H9 (cell line): ENCODE measurements around the gene LEMD3. TPM values are rescaled to one million over a fixed set of nuclear protein-coding genes. Genes with fewer than 3 reads are reported as not detected.

Source experiments
- DNase-seq: peaks from one replicate; pipeline ENCODE4 v3.0.0-alpha.2; 2017
- H2AFZ ChIP-seq: one replicate; pipeline ENCODE4 v1.6.1; 2013; ENCODE audit warnings: mild to moderate bottlenecking, low read length, control low read depth, moderate library complexity
- H2AK5ac ChIP-seq: 2 replicates; pipeline ENCODE4 v1.6.1; 2013; ENCODE audit warnings: low read length, control low read depth, mixed read lengths; ENCODE audit not compliant: insufficient read length
- H2BK120ac ChIP-seq: one replicate; pipeline ENCODE4 v1.6.1; 2013; ENCODE audit warnings: low read depth, mild to moderate bottlenecking, low read length, control low read depth, inconsistent platforms; ENCODE audit not compliant: poor library complexity, severe bottlenecking
- H2BK12ac ChIP-seq: 2 replicates; pipeline ENCODE4 v1.6.1; 2013; ENCODE audit warnings: low read length, control low read depth, mixed read lengths, low read depth; ENCODE audit not compliant: insufficient read length
- H2BK15ac ChIP-seq: 2 replicates; pipeline ENCODE4 v1.6.1; 2013; ENCODE audit warnings: low read depth, low read length, control low read depth
- H2BK20ac ChIP-seq: one replicate; pipeline ENCODE4 v1.6.1; 2013; ENCODE audit warnings: low read depth, mild to moderate bottlenecking, low read length, control low read depth, inconsistent platforms; ENCODE audit not compliant: poor library complexity, severe bottlenecking
- H2BK5ac ChIP-seq: 2 replicates; pipeline ENCODE4 v1.6.1; 2013; ENCODE audit warnings: low read length, control low read depth, mixed read lengths; ENCODE audit not compliant: insufficient read length
- H3K14ac ChIP-seq: 2 replicates; pipeline ENCODE4 v1.6.1; 2013; ENCODE audit warnings: low read length, control low read depth; ENCODE audit not compliant: insufficient read depth
- H3K18ac ChIP-seq: 2 replicates; pipeline ENCODE4 v1.6.1; 2013; ENCODE audit warnings: low read depth, mild to moderate bottlenecking, mixed read lengths, low read length, control low read depth; ENCODE audit not compliant: insufficient read length
- H3K23ac ChIP-seq: 2 replicates; pipeline ENCODE4 v1.6.1; 2013; ENCODE audit warnings: low read length, control low read depth, mixed read lengths, low read depth; ENCODE audit not compliant: insufficient read length
- H3K23me2 ChIP-seq: 2 replicates; pipeline ENCODE4 v1.6.1; 2013; ENCODE audit warnings: low read depth, mild to moderate bottlenecking, mixed read lengths, low read length, control low read depth; ENCODE audit not compliant: insufficient read length, poor library complexity, severe bottlenecking
- H3K27ac ChIP-seq: 2 replicates; pipeline ENCODE4 v1.5.1; 2013; ENCODE audit warnings: low read length, control low read depth, mixed read lengths, low read depth; ENCODE audit not compliant: insufficient read length
- H3K27me3 ChIP-seq: 2 replicates; pipeline ENCODE4 v1.6.1; 2013; ENCODE audit warnings: low read length, control low read depth, inconsistent platforms; ENCODE audit not compliant: insufficient read depth
- H3K4ac ChIP-seq: 2 replicates; pipeline ENCODE4 v1.6.1; 2013; ENCODE audit warnings: low read depth, mild to moderate bottlenecking, control low read depth, inconsistent platforms, low read length, moderate library complexity
- H3K4me1 ChIP-seq: 2 replicates; pipeline ENCODE4 v1.6.1; 2013; ENCODE audit warnings: low read length, control low read depth, inconsistent platforms; ENCODE audit not compliant: insufficient read depth
- H3K4me2 ChIP-seq: 2 replicates; pipeline ENCODE4 v1.6.1; 2013; ENCODE audit warnings: low read length, control low read depth, mixed read lengths; ENCODE audit not compliant: insufficient read length, insufficient read depth
- H3K56ac ChIP-seq: 2 replicates; pipeline ENCODE4 v1.6.1; 2013; ENCODE audit warnings: low read depth, mild to moderate bottlenecking, mixed read lengths, low read length, control low read depth; ENCODE audit not compliant: insufficient read length
- H3K79me1 ChIP-seq: 2 replicates; pipeline ENCODE4 v1.6.1; 2013; ENCODE audit warnings: low read depth, mild to moderate bottlenecking, moderate library complexity, low read length, control low read depth, inconsistent platforms; ENCODE audit not compliant: insufficient read depth, poor library complexity, severe bottlenecking
- H3K79me2 ChIP-seq: 2 replicates; pipeline ENCODE4 v1.6.1; 2013; ENCODE audit warnings: low read length, control low read depth, inconsistent platforms; ENCODE audit not compliant: insufficient read depth
- H3K9ac ChIP-seq: 2 replicates; pipeline ENCODE4 v1.6.1; 2013; ENCODE audit warnings: low read length, control low read depth, mixed read lengths; ENCODE audit not compliant: insufficient read length; ENCODE audit errors: extremely low read depth
- H3K9me3 ChIP-seq: one replicate; pipeline ENCODE4 v1.6.1; 2013; ENCODE audit warnings: low read depth, low read length, inconsistent platforms; ENCODE audit not compliant: control insufficient read depth
- H3T11ph ChIP-seq: one replicate; pipeline ENCODE4 v1.6.1; 2013; ENCODE audit warnings: mild to moderate bottlenecking, low read length, control low read depth, inconsistent platforms
- H4K20me1 ChIP-seq: one replicate; pipeline ENCODE4 v1.6.1; 2013; ENCODE audit not compliant: control insufficient read depth, insufficient read length, insufficient read depth
- H4K5ac ChIP-seq: 2 replicates; pipeline ENCODE4 v1.6.1; 2013; ENCODE audit warnings: low read depth, mild to moderate bottlenecking, mixed read lengths, low read length, control low read depth; ENCODE audit not compliant: insufficient read length
- H4K8ac ChIP-seq: replicated peaks from 2 replicates; pipeline ENCODE4 v1.6.1; 2013; ENCODE audit warnings: low read length, control low read depth, mixed read lengths, low read depth; ENCODE audit not compliant: insufficient read length
- H4K91ac ChIP-seq: 2 replicates; pipeline ENCODE4 v1.6.1; 2013; ENCODE audit warnings: low read depth, mild to moderate bottlenecking, moderate library complexity, mixed read lengths, low read length, control low read depth; ENCODE audit not compliant: insufficient read length
- H3K27ac Mint-ChIP-seq, 3 experiments: 2 replicates in 2 of 3; 3 replicates in 1 of 3; pipeline ENCODE4 v1.8.0; 2020 to 2021; ENCODE audit warnings: mixed read lengths in 3 of 3, mild to moderate bottlenecking in 1 of 3, moderate library complexity in 1 of 3
- H3K27me3 Mint-ChIP-seq: 2 replicates; pipeline ENCODE4 v1.8.0; 2021; ENCODE audit warnings: low read depth, mild to moderate bottlenecking, moderate library complexity, mixed read lengths
- H3K36me3 Mint-ChIP-seq, 3 experiments: 2 replicates in 2 of 3; 3 replicates in 1 of 3; pipeline ENCODE4 v1.8.0; 2020 to 2021; ENCODE audit warnings: low read depth in 3 of 3, mixed read lengths in 3 of 3; ENCODE audit not compliant: insufficient read depth in 1 of 3
- H3K4me1 Mint-ChIP-seq, 2 experiments: 2 replicates each; pipeline ENCODE4 v1.8.0; 2020; ENCODE audit warnings: mixed read lengths in 2 of 2
- H3K4me3 Mint-ChIP-seq, 2 experiments: 2 replicates in 1 of 2; 3 replicates in 1 of 2; pipeline ENCODE4 v1.8.0; 2020 to 2021; ENCODE audit warnings: mild to moderate bottlenecking in 2 of 2, mixed read lengths in 2 of 2, moderate library complexity in 1 of 2
- H3K9me3 Mint-ChIP-seq, 2 experiments: 2 replicates in 1 of 2; 3 replicates in 1 of 2; pipeline ENCODE4 v1.8.0; 2020; ENCODE audit warnings: mild to moderate bottlenecking in 2 of 2, mixed read lengths in 2 of 2, moderate library complexity in 1 of 2
- CTCF ChIP-seq: fragments of 200-600 bp; sonication (generic); conservative IDR thresholded peaks from 3 replicates; pipeline ENCODE4 v1.8.0; 2021; ENCODE audit warnings: antibody characterized with exemption, mild to moderate bottlenecking
- WGBS: extraction: QIAGEN DNeasy Blood & Tissue Kit; methylation state at CpG from one replicate; pipeline ENCODE4 v1.1.7; 2013; ENCODE audit warnings: missing lambda C conversion rate, low lambda C conversion rate, mixed read lengths; ENCODE audit not compliant: insufficient read length; ENCODE audit errors: extremely low coverage; 5-methylcytosine and 5-hydroxymethylcytosine counted together
- total RNA-seq: library from RNA; stranded (reverse); gene quantifications from 2 replicates; pipeline ENCODE4 v1.2.1, GENCODE V29; 2021

The LEMD3 gene
- total RNA-seq, 1 experiment from 2014 or later, result 38.1 TPM

GRCh38 chr12:65195387-65196055 is 26.1 kb downstream of the LEMD3 start:
- no CpG with 5 or more reads among the region's 2 CpGs for WGBS

More at GRCh38 chr12:65195387-65196055, 26.1 kb downstream of the LEMD3 start:
- Histone ChIP-seq H3K79me1 (peaks cover 3% of the 10 kb centered on the region), H3K4me2 (peak overlapping the region; percentile 48), H3T11ph (no peak overlapping the region), H4K5ac (no peak overlapping the region), H3K9me3 (no peaks in the 10 kb centered on the region), H3K27ac (no peak overlapping the region), H4K8ac (no peak overlapping the region), H3K79me2 (peaks cover 13% of the 10 kb centered on the region; the same call in 1 of the 2 replicates), H2BK12ac (no peak overlapping the region), H3K23ac (no peak overlapping the region), H3K9ac (no peak overlapping the region), H3K27me3 (no peaks in the 10 kb centered on the region), H2BK120ac (no peak overlapping the region), H3K4me1 (peaks cover 3% of the 10 kb centered on the region; the same call in 1 of the 2 replicates), H3K56ac (no peak overlapping the region), H4K20me1 (no peaks in the 10 kb centered on the region), H3K14ac (no peak overlapping the region), H2AK5ac (no peak overlapping the region), H3K4ac (no peak overlapping the region), H3K23me2 (no peaks in the 10 kb centered on the region), H2BK20ac (no peak overlapping the region), H2BK15ac (no peak overlapping the region), H3K18ac (no peak overlapping the region), H2BK5ac (no peak overlapping the region), H2AFZ (no peak overlapping the region), H4K91ac (no peak overlapping the region)
- Mint-ChIP-seq H3K4me3 (no peak overlapping the region), H3K9me3 (peaks cover 3 to 4% of the 10 kb centered on the region in 2 experiments; a peak in 3 of 5 replicates), H3K36me3 (peaks cover 10 to 18% (median 14%) of the 10 kb centered on the region in 3 experiments; a peak in 5 of 7 replicates), H3K27ac (peak overlapping the region in 2 of 3 experiments; percentile 23 to 78; a peak in 4 of 7 replicates), H3K4me1 (peaks cover 29 to 36% of the 10 kb centered on the region in 2 experiments), H3K27me3 (no peaks in the 10 kb centered on the region)
- DNase-seq, result no peak
- TF ChIP-seq CTCF, result no peak
